ENCODE results near the gene SRRM1.
"Not testable (repeated sequence)": the region's sequence is repeated elsewhere in the genome, so short reads cannot be mapped to it uniquely, and the experiment has no call there.

SRRM1 gene

GRCh38 chr1:24713736-24714135 lies 70.6 kb downstream of the SRRM1 start:
- peak overlapping the region in 1 of 11 experiments; percentile 36; a peak in 1 of 22 replicates for H3K27ac ChIP-seq
- H3K36me3 ChIP-seq: no peaks in the 10 kb centered on the region
- H3K4me2 ChIP-seq: 0 out of 22 replicates have a peak overlapping the region, but pooled peaks of 1 of the 11 experiments have one; percentile 14
- no peak overlapping the region for H3K4me3 ChIP-seq
- no peaks in the 10 kb centered on the region for H3K9me3 ChIP-seq (replicated peaks in 1 of 11)
- no peak for TF ChIP-seq Cebpa-rat (IDR thresholded peaks at IDR 0.05)
- peaks cover 14 to 55% (median 25%) of the 10 kb centered on the region in 10 experiments for H3K4me1 ChIP-seq
- H4K20me1 ChIP-seq: no peaks in the 10 kb centered on the region
- H3K27me3 ChIP-seq: no peaks in the 10 kb centered on the region
- no peak overlapping the region for H3K9ac ChIP-seq

- Histone ChIP-seq H3K4me1 (peaks cover 2 to 46% (median 13%) of the 10 kb centered on the region in 10 experiments; a peak in 17 of 20 replicates), H3K36me3 (no peaks in the 10 kb centered on the region)
- no peak for TF ChIP-seq Cebpa-rat (IDR thresholded peaks at IDR 0.05)
Measured at GRCh38 chr1:24714859-24715520, 71.9 kb downstream of the SRRM1 start.

GRCh38 chr1:24715658-24716057 lies 72.6 kb downstream of the SRRM1 start:
- H4K20me1 ChIP-seq: no peaks in the 10 kb centered on the region
- H3K27me3 ChIP-seq: no peaks in the 10 kb centered on the region
- no peak for TF ChIP-seq Cebpa-rat (IDR thresholded peaks at IDR 0.05)
- no peaks in the 10 kb centered on the region for H3K36me3 ChIP-seq
- H3K9ac ChIP-seq: no peak overlapping the region
- H3K4me2 ChIP-seq: 0 out of 22 replicates have a peak overlapping the region, but pooled peaks of 1 of the 11 experiments have one; percentile 13
- peaks cover 0 to 4% (median 0%) of the 10 kb centered on the region in 11 experiments; a peak in 3 of 22 replicates for H3K9me3 ChIP-seq (replicated peaks in 1 of 11)
- no peak overlapping the region for H3K27ac ChIP-seq
- peaks cover 0 to 43% (median 8%) of the 10 kb centered on the region in 10 experiments; a peak in 12 of 20 replicates for H3K4me1 ChIP-seq
- no peak overlapping the region for H3K4me3 ChIP-seq

More at GRCh38 chr1:24714859-24715520, 71.9 kb downstream of the SRRM1 start:
- Histone ChIP-seq H3K27ac (peak overlapping the region in 2 of 11 experiments; percentile 10 to 39; a peak in 3 of 22 replicates), H4K20me1 (no peaks in the 10 kb centered on the region), H3K27me3 (no peaks in the 10 kb centered on the region), H3K9ac (no peak overlapping the region), H3K4me2 (peak overlapping the region in 4 of 11 experiments; percentile 13 to 40 (median 20); a peak in 5 of 22 replicates), H3K9me3 (replicated peaks in 1 of 11) (peaks cover 0 to 1% (median 0%) of the 10 kb centered on the region in 11 experiments; a peak in 3 of 22 replicates), H3K4me3 (no peak overlapping the region)

- no peak overlapping the region for H3K4me3 ChIP-seq
- H3K9ac ChIP-seq: no peak overlapping the region
- H3K4me1 ChIP-seq: peaks cover 0 to 32% (median 4%) of the 10 kb centered on the region in 10 experiments; a peak in 8 of 20 replicates
- H3K27ac ChIP-seq: no peak overlapping the region
- no peaks in the 10 kb centered on the region for H4K20me1 ChIP-seq
- no peaks in the 10 kb centered on the region for H3K36me3 ChIP-seq
- H3K27me3 ChIP-seq: no peaks in the 10 kb centered on the region
- peaks cover 0 to 13% (median 6%) of the 10 kb centered on the region in 11 experiments; a peak in 7 of 22 replicates for H3K9me3 ChIP-seq (replicated peaks in 1 of 11)
- no peak for TF ChIP-seq Cebpa-rat (IDR thresholded peaks at IDR 0.05)
- H3K4me2 ChIP-seq: peak overlapping the region in 4 of 11 experiments; percentile 1 to 44 (median 26); a peak in 5 of 22 replicates
Measured at GRCh38 chr1:24717887-24718650, 75.0 kb downstream of the SRRM1 start.

- Histone ChIP-seq H3K9ac (no peak overlapping the region), H3K27ac (no peak overlapping the region)
- TF ChIP-seq Cebpa-rat (IDR thresholded peaks at IDR 0.05): no peak
Measured at GRCh38 chr1:24720152-24720551, 77.0 kb downstream of the SRRM1 start.

GRCh38 chr1:24721533-24721932 lies 78.4 kb downstream of the SRRM1 start:
- Histone ChIP-seq H3K4me3 (no peak overlapping the region), H3K9me3 (replicated peaks in 1 of 11) (peaks cover 0 to 13% (median 6%) of the 10 kb centered on the region in 11 experiments; a peak in 7 of 22 replicates), H3K4me2 (no peak overlapping the region), H3K27ac (no peak overlapping the region), H3K9ac (no peak overlapping the region), H3K27me3 (no peaks in the 10 kb centered on the region), H4K20me1 (no peaks in the 10 kb centered on the region), H3K4me1 (peaks cover 1 to 42% (median 10%) of the 10 kb centered on the region in 10 experiments), H3K36me3 (no peaks in the 10 kb centered on the region)
- TF ChIP-seq Cebpa-rat (IDR thresholded peaks at IDR 0.05): no peak

More at GRCh38 chr1:24720152-24720551, 77.0 kb downstream of the SRRM1 start:
- H3K4me1 ChIP-seq: peaks cover 0 to 35% (median 7%) of the 10 kb centered on the region in 10 experiments; a peak in 8 of 20 replicates
- H3K27me3 ChIP-seq: no peaks in the 10 kb centered on the region
- H3K4me2 ChIP-seq: peak overlapping the region in 1 of 11 experiments; percentile 15; a peak in 1 of 22 replicates
- H4K20me1 ChIP-seq: no peaks in the 10 kb centered on the region
- peaks cover 0 to 13% (median 6%) of the 10 kb centered on the region in 11 experiments; a peak in 7 of 22 replicates for H3K9me3 ChIP-seq (replicated peaks in 1 of 11)
- no peaks in the 10 kb centered on the region for H3K36me3 ChIP-seq
- no peak overlapping the region for H3K4me3 ChIP-seq

- not testable (repeated sequence) for H3K4me2 ChIP-seq, H4K20me1 ChIP-seq, H3K9ac ChIP-seq
Measured at GRCh38 chr1:24722073-24723035, 79.3 kb downstream of the SRRM1 start.

More at GRCh38 chr1:24722073-24723035, 79.3 kb downstream of the SRRM1 start:
- not testable (repeated sequence) for H3K36me3 ChIP-seq, H3K27ac ChIP-seq, H3K27me3 ChIP-seq, H3K4me3 ChIP-seq
- H3K9me3 ChIP-seq (replicated peaks in 1 of 11): peaks cover 0 to 13% (median 6%) of the 10 kb centered on the region in 11 experiments; a peak in 7 of 22 replicates
- H3K4me1 ChIP-seq: peaks cover 9 to 47% (median 19%) of the 10 kb centered on the region in 10 experiments

Measured in BLaER1 treated with 17β-estradiol and CSF1 and Interleukin-3, amounts not matched to agents 10 nM and 100 nM (cell line).